Islet of Langerhans (tissue), 1 donor: ENCODE results near the gene FCSK.
"Not testable (repeated sequence)": the region's sequence is repeated elsewhere in the genome, so short reads cannot be mapped to it uniquely, and the experiment has no call there.

Source experiments
- FAIRE-seq: peaks from one replicate; lab custom pipeline; 2011; peaks lifted over from hg19 to GRCh38; lab: Jason Lieb, UNC

Gene FCSK

GRCh38 chr16:70524399-70524825 lies 70.0 kb downstream of the FCSK start:
- FAIRE-seq: not testable (repeated sequence)

GRCh38 chr16:70526403-70526802 lies 72.0 kb downstream of the FCSK start:
- no peak for FAIRE-seq

GRCh38 chr16:70527315-70527996 lies 73.1 kb downstream of the FCSK start:
- FAIRE-seq: no peak

GRCh38 chr16:70529051-70529777 lies 74.8 kb downstream of the FCSK start:
- peak; percentile 82 for FAIRE-seq
